HepG2 (cell line): Measurements from ENCODE around the gene HTRA2. TPM values are rescaled to one million over a fixed set of nuclear protein-coding genes. Genes with fewer than 3 reads are reported as not detected.

ENCODE experiments used
- CC2D1A ChIP-seq: sonication (generic); formaldehyde crosslinking; IDR thresholded peaks from 2 replicates; pipeline ENCODE4 v1.8.1; 2023; ENCODE audit warnings: mild to moderate bottlenecking, missing genetic modification reagents
- ESRRA ChIP-seq: sonication (generic); formaldehyde crosslinking; IDR thresholded peaks from 2 replicates; pipeline ENCODE4 v1.5.1; 2020; ENCODE audit warnings: mild to moderate bottlenecking, low read depth, missing genetic modification reagents
- GATAD1 ChIP-seq: IDR thresholded peaks from 2 replicates; pipeline ENCODE4 v1.6.1; 2016; ENCODE audit warnings: missing genetic modification reagents, missing compliant biosample characterization
- IKZF5 ChIP-seq: IDR thresholded peaks from 2 replicates; pipeline ENCODE4 v1.6.1; 2018; ENCODE audit warnings: missing genetic modification reagents, mild to moderate bottlenecking, missing compliant biosample characterization
- MAX ChIP-seq: IDR thresholded peaks from 2 replicates; pipeline ENCODE4 v1.6.1; 2012; ENCODE audit warnings: inconsistent platforms
- POGZ ChIP-seq: sonication (generic); formaldehyde crosslinking; IDR thresholded peaks from 2 replicates; pipeline ENCODE4 v1.4.0; 2020; ENCODE audit warnings: mild to moderate bottlenecking, missing genetic modification reagents
- RNF2 ChIP-seq: fragments of 450-650 bp; conservative IDR thresholded peaks from 2 replicates; pipeline ENCODE4 v1.6.1; 2016; ENCODE audit warnings: low read depth
- TFDP1 ChIP-seq: IDR thresholded peaks from 2 replicates; pipeline ENCODE4 v1.6.1; 2016; ENCODE audit warnings: missing compliant biosample characterization, missing genetic modification reagents, borderline replicate concordance
- YY1 ChIP-seq: IDR thresholded peaks from 2 replicates; pipeline ENCODE4 v1.6.1; 2011; ENCODE audit warnings: low read length, low read depth, moderate library complexity, mild to moderate bottlenecking; ENCODE audit not compliant: insufficient read depth, insufficient replicate concordance
- ZNF296 ChIP-seq: sonication (generic); formaldehyde crosslinking; conservative IDR thresholded peaks from 2 replicates; pipeline ENCODE4 v1.5.0; 2020; ENCODE audit warnings: mild to moderate bottlenecking, missing genetic modification reagents
- ZNF329 ChIP-seq: sonication (generic); formaldehyde crosslinking; IDR thresholded peaks from 2 replicates; pipeline ENCODE4 v1.9.0; 2021; ENCODE audit warnings: low read depth, mild to moderate bottlenecking, missing genetic modification reagents
- ZNF543 ChIP-seq: sonication (generic); formaldehyde crosslinking; IDR thresholded peaks from 2 replicates; pipeline ENCODE4 v1.4.0; 2020; ENCODE audit warnings: mild to moderate bottlenecking, missing genetic modification reagents
- ZNF546 ChIP-seq: sonication (generic); formaldehyde crosslinking; conservative IDR thresholded peaks from 2 replicates; pipeline ENCODE4 v1.8.1; 2023; ENCODE audit warnings: mild to moderate bottlenecking, missing genetic modification reagents
- ZNF749 ChIP-seq: sonication (generic); formaldehyde crosslinking; IDR thresholded peaks from 2 replicates; pipeline ENCODE4 v1.8.0; 2022; ENCODE audit warnings: mild to moderate bottlenecking, missing genetic modification reagents, moderate library complexity, borderline replicate concordance
- polyA plus RNA-seq, 8 experiments: library from polyadenylated mRNA; depleted of rRNA in 3 of 8; stranded (reverse) in 7 of 8; unstranded in 1 of 8; fragments of >200 nt; fragmentation: Illumina TruSeq in 4 of 8; extraction: Trizol in 4 of 8; gene quantifications; 2 replicates each; pipeline versions ENCODE4 v1.2.1 to v1.2.3, GENCODE V29; 2011 to 2016; ENCODE audit warnings: low read depth in 4 of 8, missing spikeins in 1 of 8, mixed read lengths in 1 of 8; ENCODE audit not compliant: insufficient read depth in 1 of 8
- total RNA-seq, 5 experiments: library from RNA; depleted of rRNA; stranded (reverse); fragments of >200 nt; fragmentation: Illumina TruSeq; extraction: Trizol; gene quantifications; 2 replicates each; pipeline ENCODE4 v1.2.3, GENCODE V29; 2016; ENCODE audit warnings: low read depth in 1 of 5
- TF ChIP-seq, protein P1 (sequence below), 2 experiments: sonication (generic) in 1 of 2; formaldehyde crosslinking in 1 of 2; IDR thresholded peaks; 2 replicates each; pipeline versions ENCODE4 v1.4.0 to v1.6.1; 2016 to 2020; ENCODE audit warnings: borderline replicate concordance in 1 of 2, low read depth in 1 of 2, mild to moderate bottlenecking in 1 of 2, missing genetic modification reagents in 1 of 2
- TF ChIP-seq, protein P2 (sequence below): sonication (generic); formaldehyde crosslinking; IDR thresholded peaks from 2 replicates; pipeline ENCODE4 v1.4.0; 2020; ENCODE audit warnings: missing genetic modification reagents
- TF ChIP-seq, protein P3 (sequence below): sonication (generic); formaldehyde crosslinking; IDR thresholded peaks from 2 replicates; pipeline ENCODE4 v1.8.1; 2023; ENCODE audit warnings: mild to moderate bottlenecking, moderate library complexity, missing genetic modification reagents

Gene HTRA2
- total and polyA plus RNA-seq, 2 of the 13 experiments (the other 11 are each of a cell fraction or from before 2014, with no cell fraction given) = 47.7 to 50.3 TPM

DNA sequence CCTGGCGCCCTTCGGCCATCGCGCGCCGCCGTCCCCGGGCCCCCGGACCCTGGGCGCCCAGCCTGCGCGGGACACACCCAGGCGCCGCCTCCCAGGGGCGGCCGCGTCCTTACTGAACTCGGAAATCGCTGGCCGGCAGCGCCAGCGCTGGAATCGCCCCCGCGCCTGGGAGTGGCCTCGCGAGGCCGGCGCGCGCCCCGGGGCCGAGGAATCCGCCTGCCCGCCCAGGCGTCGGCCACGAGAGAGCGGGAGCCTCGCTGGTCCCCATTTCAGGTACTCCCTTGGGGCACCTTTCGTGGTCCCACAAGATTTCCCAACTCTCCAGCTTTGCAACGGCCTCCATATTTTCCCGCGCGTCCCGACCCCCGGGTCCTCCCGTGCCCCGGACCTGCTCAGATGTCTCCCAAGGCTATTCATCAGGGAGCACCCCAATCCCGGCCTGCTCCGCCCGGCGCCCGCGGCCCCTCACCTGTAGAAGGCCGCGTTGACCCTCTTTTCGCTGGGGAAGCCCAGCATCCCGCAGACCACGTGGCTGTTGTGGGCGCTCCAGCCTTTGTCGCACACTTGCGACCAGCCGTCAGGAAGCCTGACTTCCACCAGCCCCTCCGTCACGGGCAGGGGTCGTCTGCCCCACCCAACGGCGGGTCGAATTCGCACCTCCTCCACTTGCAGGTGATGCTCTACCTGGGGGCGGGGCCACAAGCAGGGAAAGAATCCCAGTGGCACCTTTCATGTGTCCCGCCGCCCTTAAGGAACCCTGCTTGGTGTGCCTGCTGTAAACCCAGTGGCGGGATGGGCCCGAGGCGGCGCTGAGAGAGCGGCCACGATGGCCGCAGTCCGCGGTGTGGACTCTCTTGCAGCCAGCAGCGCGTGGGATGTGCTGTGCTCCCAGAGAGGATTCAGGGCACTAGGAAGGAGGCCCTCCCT lies 19.4 kb downstream of the HTRA2 start (continued):
- TF ChIP-seq ZNF329 (CRISPR knock-in tag) (0 out of 2 replicates have a peak, but pooled peaks have one; percentile 0), ESRRA (CRISPR knock-in tag) (0 out of 2 replicates have a peak, but pooled peaks have one; percentile 18), TFDP1 (CRISPR knock-in tag) (peak; percentile 82; the same call in 1 of the 2 replicates), RNF2 (0 out of 2 replicates have a peak, but pooled peaks have one; percentile 35), GATAD1 (CRISPR knock-in tag) (no peak), ZNF543 (CRISPR knock-in tag) (peak; percentile 41; the same call in 1 of the 2 replicates), CC2D1A (CRISPR knock-in tag) (no peak), ZNF546 (CRISPR knock-in tag) (peak; percentile 34; the same call in 1 of the 2 replicates), ZNF296 (CRISPR knock-in tag) (0 out of 2 replicates have a peak, but pooled peaks have one; percentile 30), MAX (peak; percentile 66; the same call in 1 of the 2 replicates), IKZF5 (no peak), YY1 (peak; percentile 76), POGZ (CRISPR knock-in tag) (peak; percentile 8; the same call in 1 of the 2 replicates), ZNF749 (CRISPR knock-in tag) (0 out of 2 replicates have a peak, but pooled peaks have one; percentile 49)
- TF ChIP-seq, protein P1, sequence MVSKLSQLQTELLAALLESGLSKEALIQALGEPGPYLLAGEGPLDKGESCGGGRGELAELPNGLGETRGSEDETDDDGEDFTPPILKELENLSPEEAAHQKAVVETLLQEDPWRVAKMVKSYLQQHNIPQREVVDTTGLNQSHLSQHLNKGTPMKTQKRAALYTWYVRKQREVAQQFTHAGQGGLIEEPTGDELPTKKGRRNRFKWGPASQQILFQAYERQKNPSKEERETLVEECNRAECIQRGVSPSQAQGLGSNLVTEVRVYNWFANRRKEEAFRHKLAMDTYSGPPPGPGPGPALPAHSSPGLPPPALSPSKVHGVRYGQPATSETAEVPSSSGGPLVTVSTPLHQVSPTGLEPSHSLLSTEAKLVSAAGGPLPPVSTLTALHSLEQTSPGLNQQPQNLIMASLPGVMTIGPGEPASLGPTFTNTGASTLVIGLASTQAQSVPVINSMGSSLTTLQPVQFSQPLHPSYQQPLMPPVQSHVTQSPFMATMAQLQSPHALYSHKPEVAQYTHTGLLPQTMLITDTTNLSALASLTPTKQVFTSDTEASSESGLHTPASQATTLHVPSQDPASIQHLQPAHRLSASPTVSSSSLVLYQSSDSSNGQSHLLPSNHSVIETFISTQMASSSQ (IDR thresholded peaks at IDR 0.05; ENCODE audit: low read depth) = no peak
- TF ChIP-seq, protein P1 (CRISPR knock-in tag; IDR thresholded peaks at IDR 0.05; ENCODE audit: borderline replicate concordance) = no peak
- TF ChIP-seq, protein P2, sequence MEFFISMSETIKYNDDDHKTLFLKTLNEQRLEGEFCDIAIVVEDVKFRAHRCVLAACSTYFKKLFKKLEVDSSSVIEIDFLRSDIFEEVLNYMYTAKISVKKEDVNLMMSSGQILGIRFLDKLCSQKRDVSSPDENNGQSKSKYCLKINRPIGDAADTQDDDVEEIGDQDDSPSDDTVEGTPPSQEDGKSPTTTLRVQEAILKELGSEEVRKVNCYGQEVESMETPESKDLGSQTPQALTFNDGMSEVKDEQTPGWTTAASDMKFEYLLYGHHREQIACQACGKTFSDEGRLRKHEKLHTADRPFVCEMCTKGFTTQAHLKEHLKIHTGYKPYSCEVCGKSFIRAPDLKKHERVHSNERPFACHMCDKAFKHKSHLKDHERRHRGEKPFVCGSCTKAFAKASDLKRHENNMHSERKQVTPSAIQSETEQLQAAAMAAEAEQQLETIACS (CRISPR knock-in tag) = peak; percentile 81
- TF ChIP-seq, protein P3, sequence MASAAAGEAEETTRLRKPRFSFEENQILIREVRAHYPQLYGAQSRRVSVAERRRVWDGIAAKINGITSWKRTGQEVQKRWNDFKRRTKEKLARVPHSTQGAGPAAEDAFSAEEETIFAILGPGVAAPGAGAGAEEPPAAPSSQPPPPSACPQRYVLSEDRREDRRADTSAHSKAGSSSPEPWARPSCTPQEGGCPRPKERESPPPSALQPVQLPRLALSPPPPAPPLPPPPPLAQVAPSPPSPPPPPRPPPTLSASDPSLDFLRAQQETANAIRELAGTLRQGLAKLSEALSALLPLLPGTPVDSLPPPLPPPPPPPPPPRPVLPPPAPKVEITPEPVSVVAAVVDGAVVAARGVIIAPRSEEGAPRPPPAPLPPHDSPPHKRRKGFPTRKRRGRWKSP (CRISPR knock-in tag) = peak; percentile 82
